ENCODE measurements around the gene SMARCD2. TPM values are rescaled to one million over a fixed set of nuclear protein-coding genes. Genes with fewer than 3 reads are reported as not detected.
"Not testable (repeated sequence)": the region's sequence is repeated elsewhere in the genome, so short reads cannot be mapped to it uniquely, and the experiment has no call there.

The SMARCD2 gene
- total RNA-seq, 1 experiment from 2014 or later, result 103 TPM

- not testable (repeated sequence) for H3K79me2 ChIP-seq (ENCODE audit: low read length); H3K27me3 ChIP-seq (ENCODE audit: low read length); H3K9ac ChIP-seq (ENCODE audit: low read length); H3K4me2 ChIP-seq (ENCODE audit: low read depth, low read length, poor library complexity, severe bottlenecking); H3K9me3 ChIP-seq (ENCODE audit: low read length); H3K27ac ChIP-seq (ENCODE audit: low read length); H3K4me3 ChIP-seq (ENCODE audit: low read length); H3K4me1 ChIP-seq (ENCODE audit: low read length); H4K20me1 ChIP-seq (ENCODE audit: insufficient read depth, low read depth, low read length); H3K36me3 ChIP-seq (ENCODE audit: insufficient read depth, low read length); H2AFZ ChIP-seq (ENCODE audit: low read length); DNase-seq; H3K9me2 ChIP-seq (replicated peaks; ENCODE audit: insufficient read depth, low read length)
Measured at GRCh38 chr17:63874693-63875092, 32.2 kb upstream of the SMARCD2 start.

GRCh38 chr17:63874061-63874626, 31.7 kb upstream of the SMARCD2 start:
- not testable (repeated sequence) for H3K4me2 ChIP-seq (ENCODE audit: low read depth, low read length, poor library complexity, severe bottlenecking); H3K79me2 ChIP-seq (ENCODE audit: low read length); DNase-seq; H3K36me3 ChIP-seq (ENCODE audit: insufficient read depth, low read length); H2AFZ ChIP-seq (ENCODE audit: low read length); H3K9me3 ChIP-seq (ENCODE audit: low read length); H3K4me1 ChIP-seq (ENCODE audit: low read length); H3K9me2 ChIP-seq (replicated peaks; ENCODE audit: insufficient read depth, low read length); H3K27me3 ChIP-seq (ENCODE audit: low read length); H3K27ac ChIP-seq (ENCODE audit: low read length); H4K20me1 ChIP-seq (ENCODE audit: insufficient read depth, low read depth, low read length); H3K9ac ChIP-seq (ENCODE audit: low read length); H3K4me3 ChIP-seq (ENCODE audit: low read length)

GRCh38 chr17:63873577-63873976, 31.1 kb upstream of the SMARCD2 start, which contains the start of gene CSH2:
TSS of gene CSH2 (minus strand) at chr17:63873677. CDS start at chr17:63873614, 63 bp downstream.
- DNase-seq; H2AFZ ChIP-seq (ENCODE audit: low read length); H3K4me2 ChIP-seq (ENCODE audit: low read depth, low read length, poor library complexity, severe bottlenecking); H3K4me1 ChIP-seq (ENCODE audit: low read length); H3K9me3 ChIP-seq (ENCODE audit: low read length); H3K4me3 ChIP-seq (ENCODE audit: low read length); H3K27ac ChIP-seq (ENCODE audit: low read length); H3K9me2 ChIP-seq (replicated peaks; ENCODE audit: insufficient read depth, low read length); H3K79me2 ChIP-seq (ENCODE audit: low read length); H4K20me1 ChIP-seq (ENCODE audit: insufficient read depth, low read depth, low read length); H3K27me3 ChIP-seq (ENCODE audit: low read length); H3K36me3 ChIP-seq (ENCODE audit: insufficient read depth, low read length); H3K9ac ChIP-seq (ENCODE audit: low read length): not testable (repeated sequence)

- not testable (repeated sequence) for H3K27ac ChIP-seq (ENCODE audit: low read length); H4K20me1 ChIP-seq (ENCODE audit: insufficient read depth, low read depth, low read length); DNase-seq; H3K9ac ChIP-seq (ENCODE audit: low read length); H3K4me2 ChIP-seq (ENCODE audit: low read depth, low read length, poor library complexity, severe bottlenecking); H3K36me3 ChIP-seq (ENCODE audit: insufficient read depth, low read length); H3K27me3 ChIP-seq (ENCODE audit: low read length); H3K4me1 ChIP-seq (ENCODE audit: low read length); H3K9me3 ChIP-seq (ENCODE audit: low read length); H2AFZ ChIP-seq (ENCODE audit: low read length); H3K9me2 ChIP-seq (replicated peaks; ENCODE audit: insufficient read depth, low read length); H3K4me3 ChIP-seq (ENCODE audit: low read length); H3K79me2 ChIP-seq (ENCODE audit: low read length)
Measured at GRCh38 chr17:63871646-63872365, 29.3 kb upstream of the SMARCD2 start.

GRCh38 chr17:63870292-63870665, 27.8 kb upstream of the SMARCD2 start:
- H3K9me3 ChIP-seq (ENCODE audit: low read length); H3K27ac ChIP-seq (ENCODE audit: low read length); H3K9ac ChIP-seq (ENCODE audit: low read length); H3K36me3 ChIP-seq (ENCODE audit: insufficient read depth, low read length); H3K27me3 ChIP-seq (ENCODE audit: low read length); H4K20me1 ChIP-seq (ENCODE audit: insufficient read depth, low read depth, low read length); DNase-seq; H3K79me2 ChIP-seq (ENCODE audit: low read length); H3K4me2 ChIP-seq (ENCODE audit: low read depth, low read length, poor library complexity, severe bottlenecking); H3K9me2 ChIP-seq (replicated peaks; ENCODE audit: insufficient read depth, low read length); H3K4me1 ChIP-seq (ENCODE audit: low read length); H3K4me3 ChIP-seq (ENCODE audit: low read length); H2AFZ ChIP-seq (ENCODE audit: low read length): not testable (repeated sequence)

- not testable (repeated sequence) for H3K4me1 ChIP-seq (ENCODE audit: low read length); H3K79me2 ChIP-seq (ENCODE audit: low read length); H2AFZ ChIP-seq (ENCODE audit: low read length); H4K20me1 ChIP-seq (ENCODE audit: insufficient read depth, low read depth, low read length); H3K9me3 ChIP-seq (ENCODE audit: low read length); H3K36me3 ChIP-seq (ENCODE audit: insufficient read depth, low read length); H3K27me3 ChIP-seq (ENCODE audit: low read length); H3K4me2 ChIP-seq (ENCODE audit: low read depth, low read length, poor library complexity, severe bottlenecking); H3K4me3 ChIP-seq (ENCODE audit: low read length); DNase-seq; H3K9me2 ChIP-seq (replicated peaks; ENCODE audit: insufficient read depth, low read length); H3K9ac ChIP-seq (ENCODE audit: low read length); H3K27ac ChIP-seq (ENCODE audit: low read length)
Measured at GRCh38 chr17:63869491-63870291, 27.2 kb upstream of the SMARCD2 start.

GRCh38 chr17:63866625-63867024, 24.1 kb upstream of the SMARCD2 start:
- H3K4me1 ChIP-seq (ENCODE audit: low read length); H3K9me3 ChIP-seq (ENCODE audit: low read length); H3K4me3 ChIP-seq (ENCODE audit: low read length); H3K79me2 ChIP-seq (ENCODE audit: low read length); H4K20me1 ChIP-seq (ENCODE audit: insufficient read depth, low read depth, low read length); DNase-seq; H3K27me3 ChIP-seq (ENCODE audit: low read length); H2AFZ ChIP-seq (ENCODE audit: low read length); H3K27ac ChIP-seq (ENCODE audit: low read length); H3K4me2 ChIP-seq (ENCODE audit: low read depth, low read length, poor library complexity, severe bottlenecking); H3K36me3 ChIP-seq (ENCODE audit: insufficient read depth, low read length); H3K9ac ChIP-seq (ENCODE audit: low read length); H3K9me2 ChIP-seq (replicated peaks; ENCODE audit: insufficient read depth, low read length): not testable (repeated sequence)

- Histone ChIP-seq H3K4me3 (ENCODE audit: low read length) (no peak overlapping the region), H3K4me1 (ENCODE audit: low read length) (no peaks in the 10 kb centered on the region), H3K9me2 (replicated peaks; ENCODE audit: insufficient read depth, low read length) (no peaks in the 10 kb centered on the region), H2AFZ (ENCODE audit: low read length) (no peak overlapping the region), H3K9ac (ENCODE audit: low read length) (no peak overlapping the region), H3K27me3 (ENCODE audit: low read length) (no peaks in the 10 kb centered on the region), H3K79me2 (ENCODE audit: low read length) (no peaks in the 10 kb centered on the region), H3K27ac (ENCODE audit: low read length) (no peak overlapping the region), H3K36me3 (ENCODE audit: insufficient read depth, low read length) (no peaks in the 10 kb centered on the region), H3K4me2 (ENCODE audit: low read depth, low read length, poor library complexity, severe bottlenecking) (no peak overlapping the region), H4K20me1 (ENCODE audit: insufficient read depth, low read depth, low read length) (no peaks in the 10 kb centered on the region), H3K9me3 (ENCODE audit: low read length) (no peaks in the 10 kb centered on the region)
- no peak for DNase-seq
Measured at GRCh38 chr17:63859257-63859656, 16.8 kb upstream of the SMARCD2 start.

All from Karpas-422 (cell line).